Caco-2 (cell line): ENCODE data around the gene AMHR2. TPM values are rescaled to one million over a fixed set of nuclear protein-coding genes. Genes with fewer than 3 reads are reported as not detected.
A peak's percentile ranks its signal among the peaks of the same experiment; 100 is the strongest.

Experiments
- BruUV-seq: library from RNA; stranded (reverse); fragments of 400-500 nt; replicated peaks from 2 replicates; lab custom pipeline; 2021; lab: Mats Ljungman, UMichigan
- CTCF ChIA-PET: fragments of 300-600 bp; sonication (Branson Sonifier 250); formaldehyde crosslinking; loops from one replicate; lab custom pipeline; 2022; ENCODE audit warnings: antibody characterized with exemption; lab: Charles Lee
- POLR2A ChIA-PET: fragments of 300-600 bp; sonication (Branson Sonifier 250); formaldehyde crosslinking; loops from one replicate; lab custom pipeline; 2022; ENCODE audit warnings: antibody characterized with exemption; lab: Charles Lee
- DNase-seq, 2 experiments: peaks; one replicate each; pipeline versions ENCODE4 v3.0.0 to v3.0.0-alpha.2; 2020 to 2022
- H3K27me3 ChIP-seq: replicated peaks from 2 replicates; pipeline ENCODE4 v1.6.0; 2011; ENCODE audit warnings: low read length; ENCODE audit not compliant: control insufficient read depth, insufficient read depth
- H3K36me3 ChIP-seq: 2 replicates; pipeline ENCODE4 v1.5.1; 2011; ENCODE audit warnings: low read length; ENCODE audit not compliant: control insufficient read depth, insufficient read depth
- H3K4me1 ChIP-seq: fragments of 250-450 bp; sonication (Bioruptor Pico); 2 replicates; pipeline ENCODE4 v1.5.1; 2020; ENCODE audit warnings: mild to moderate bottlenecking
- H3K4me3 ChIP-seq: 2 replicates; pipeline ENCODE4 v1.5.1; 2011; ENCODE audit warnings: low read depth, mild to moderate bottlenecking, control low read depth, low read length
- H3K9me3 ChIP-seq: fragments of 250-450 bp; sonication (Bioruptor Pico); 2 replicates; pipeline ENCODE4 v1.5.1; 2020; ENCODE audit warnings: mild to moderate bottlenecking, moderate library complexity
- H3K27ac Mint-ChIP-seq: one replicate; pipeline ENCODE4 v1.8.0; 2022; ENCODE audit warnings: mixed read lengths; ENCODE audit not compliant: unreplicated experiment
- H3K27me3 Mint-ChIP-seq: one replicate; pipeline ENCODE4 v1.8.0; 2022; ENCODE audit warnings: mixed read lengths; ENCODE audit not compliant: insufficient read depth, unreplicated experiment
- H3K36me3 Mint-ChIP-seq: one replicate; pipeline ENCODE4 v1.8.0; 2022; ENCODE audit warnings: mild to moderate bottlenecking, mixed read lengths; ENCODE audit not compliant: insufficient read depth, unreplicated experiment
- H3K4me1 Mint-ChIP-seq: one replicate; pipeline ENCODE4 v1.8.0; 2022; ENCODE audit warnings: low read depth, mixed read lengths; ENCODE audit not compliant: unreplicated experiment
- H3K4me3 Mint-ChIP-seq: one replicate; pipeline ENCODE4 v1.8.0; 2022; ENCODE audit warnings: mild to moderate bottlenecking, moderate library complexity, mixed read lengths; ENCODE audit not compliant: unreplicated experiment
- H3K9me3 Mint-ChIP-seq: one replicate; pipeline ENCODE4 v1.8.0; 2022; ENCODE audit warnings: mixed read lengths; ENCODE audit not compliant: unreplicated experiment
- intact Hi-C: fragments of 100-400 bp; cut with micrococcal nuclease; formaldehyde crosslinking; loops from one replicate; pipeline ENCODE4 v1.10.0; 2022; ENCODE audit not compliant: unreplicated experiment
- total RNA-seq: library from RNA; stranded (reverse); gene quantifications from 2 replicates; pipeline ENCODE4 v1.2.3, GENCODE V29; 2022
- TF ChIP-seq, protein P1 (sequence below), 2 experiments: fragments of 200-600 bp in 1 of 2; IDR thresholded peaks; 1 replicate in 1 of 2; 2 replicates in 1 of 2; pipeline versions ENCODE4 v1.5.1 to v1.8.0; 2011 to 2022; ENCODE audit warnings: antibody characterized with exemption in 1 of 2, control low read depth in 1 of 2, inconsistent platforms in 1 of 2, low read depth in 1 of 2, low read length in 1 of 2, mild to moderate bottlenecking in 1 of 2, moderate library complexity in 1 of 2; ENCODE audit not compliant: insufficient read depth in 1 of 2, severe bottlenecking in 1 of 2, unreplicated experiment in 1 of 2

AMHR2 gene
- total RNA-seq, 1 experiment from 2014 or later, result 0.48 TPM

DNA sequence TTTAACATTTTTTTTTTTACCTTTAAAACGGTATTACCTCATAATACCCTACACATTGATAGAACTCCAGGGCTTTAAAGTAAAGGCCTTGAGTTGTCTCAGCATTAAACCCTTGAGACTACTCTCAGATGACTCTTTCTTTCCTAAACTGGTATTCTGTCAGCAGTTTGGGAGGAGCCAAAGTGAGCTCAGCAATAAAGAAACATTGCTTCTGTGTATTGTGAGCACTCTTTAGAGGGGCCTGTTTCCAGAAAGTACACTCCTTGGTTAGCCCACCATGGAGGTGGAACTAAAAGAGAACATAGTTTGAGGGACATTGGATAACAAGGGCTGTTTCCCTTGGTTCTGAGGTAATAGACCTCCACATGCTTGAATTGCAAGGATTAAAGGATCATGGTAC lies 55.2 kb downstream of the AMHR2 start:
- DNase-seq, result no peak
- H3K27me3 Mint-ChIP-seq, result no peaks in the 10 kb centered on the region
- H3K36me3 Mint-ChIP-seq, result peaks cover 98% of the 10 kb centered on the region
- H3K4me1 ChIP-seq, result no peaks in the 10 kb centered on the region
- H3K27ac Mint-ChIP-seq, result no peak overlapping the region
- TF ChIP-seq, protein P1, sequence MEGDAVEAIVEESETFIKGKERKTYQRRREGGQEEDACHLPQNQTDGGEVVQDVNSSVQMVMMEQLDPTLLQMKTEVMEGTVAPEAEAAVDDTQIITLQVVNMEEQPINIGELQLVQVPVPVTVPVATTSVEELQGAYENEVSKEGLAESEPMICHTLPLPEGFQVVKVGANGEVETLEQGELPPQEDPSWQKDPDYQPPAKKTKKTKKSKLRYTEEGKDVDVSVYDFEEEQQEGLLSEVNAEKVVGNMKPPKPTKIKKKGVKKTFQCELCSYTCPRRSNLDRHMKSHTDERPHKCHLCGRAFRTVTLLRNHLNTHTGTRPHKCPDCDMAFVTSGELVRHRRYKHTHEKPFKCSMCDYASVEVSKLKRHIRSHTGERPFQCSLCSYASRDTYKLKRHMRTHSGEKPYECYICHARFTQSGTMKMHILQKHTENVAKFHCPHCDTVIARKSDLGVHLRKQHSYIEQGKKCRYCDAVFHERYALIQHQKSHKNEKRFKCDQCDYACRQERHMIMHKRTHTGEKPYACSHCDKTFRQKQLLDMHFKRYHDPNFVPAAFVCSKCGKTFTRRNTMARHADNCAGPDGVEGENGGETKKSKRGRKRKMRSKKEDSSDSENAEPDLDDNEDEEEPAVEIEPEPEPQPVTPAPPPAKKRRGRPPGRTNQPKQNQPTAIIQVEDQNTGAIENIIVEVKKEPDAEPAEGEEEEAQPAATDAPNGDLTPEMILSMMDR (IDR thresholded peaks at IDR 0.05; ENCODE audit: insufficient read depth in 1 of 2, low read depth in 1 of 2, low read length in 1 of 2, severe bottlenecking in 1 of 2, unreplicated experiment in 1 of 2), result no peak
- peaks cover 10% of the 10 kb centered on the region for H3K36me3 ChIP-seq
- no peak overlapping the region for H3K4me3 Mint-ChIP-seq
- H3K27me3 ChIP-seq, result no peaks in the 10 kb centered on the region
- POLR2A ChIA-PET, result no interaction called here
- H3K4me3 ChIP-seq, result no peak overlapping the region
- no peaks in the 10 kb centered on the region for H3K9me3 ChIP-seq
- H3K4me1 Mint-ChIP-seq, result peaks cover 7% of the 10 kb centered on the region
- CTCF ChIA-PET, result no interaction called here
- H3K9me3 Mint-ChIP-seq, result no peaks in the 10 kb centered on the region
- intact Hi-C loops, result no loop called here
- BruUV-seq, result no TSS peak

DNA sequence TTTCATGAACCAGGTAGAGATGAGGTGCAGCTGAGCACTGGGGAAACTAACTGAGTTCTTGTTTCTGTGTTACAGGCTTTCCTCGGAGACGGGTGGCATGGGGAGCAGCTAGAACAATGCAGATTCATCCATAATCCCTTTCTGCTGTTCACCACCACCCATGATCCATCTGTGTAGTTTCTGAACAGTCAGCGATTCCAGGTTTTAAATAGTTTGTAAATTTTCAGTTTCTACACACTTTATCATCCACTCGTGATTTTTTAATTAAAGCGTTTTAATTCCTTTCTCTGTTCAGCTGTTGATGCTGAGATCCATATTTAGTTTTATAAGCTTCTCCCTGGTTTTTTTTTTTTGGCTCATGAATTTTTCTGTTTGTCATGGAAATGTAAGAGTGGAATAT lies 55.7 kb downstream of the AMHR2 start:
- H3K4me1 ChIP-seq, result no peaks in the 10 kb centered on the region
- Mint-ChIP-seq H3K27ac (no peak overlapping the region), H3K36me3 (peaks cover 98% of the 10 kb centered on the region), H3K4me1 (peaks cover 7% of the 10 kb centered on the region), H3K9me3 (no peaks in the 10 kb centered on the region), H3K4me3 (no peak overlapping the region), H3K27me3 (no peaks in the 10 kb centered on the region)
- H3K4me3 ChIP-seq, result no peak overlapping the region
- H3K27me3 ChIP-seq, result no peaks in the 10 kb centered on the region
- TF ChIP-seq, protein P1 (IDR thresholded peaks at IDR 0.05; ENCODE audit: insufficient read depth in 1 of 2, low read depth in 1 of 2, low read length in 1 of 2, severe bottlenecking in 1 of 2, unreplicated experiment in 1 of 2), result no peak
- BruUV-seq, result no TSS peak
- no peak for DNase-seq
- ChIA-PET CTCF (no interaction called here), POLR2A (interaction anchor here (0.6 kb wide), 1 partner anchor 146 kb away, joined by 3 read pairs; no protein-coding TSS in a partner anchor)
- H3K9me3 ChIP-seq, result no peaks in the 10 kb centered on the region
- intact Hi-C loops, result no loop called here
- peaks cover 10% of the 10 kb centered on the region for H3K36me3 ChIP-seq

DNA sequence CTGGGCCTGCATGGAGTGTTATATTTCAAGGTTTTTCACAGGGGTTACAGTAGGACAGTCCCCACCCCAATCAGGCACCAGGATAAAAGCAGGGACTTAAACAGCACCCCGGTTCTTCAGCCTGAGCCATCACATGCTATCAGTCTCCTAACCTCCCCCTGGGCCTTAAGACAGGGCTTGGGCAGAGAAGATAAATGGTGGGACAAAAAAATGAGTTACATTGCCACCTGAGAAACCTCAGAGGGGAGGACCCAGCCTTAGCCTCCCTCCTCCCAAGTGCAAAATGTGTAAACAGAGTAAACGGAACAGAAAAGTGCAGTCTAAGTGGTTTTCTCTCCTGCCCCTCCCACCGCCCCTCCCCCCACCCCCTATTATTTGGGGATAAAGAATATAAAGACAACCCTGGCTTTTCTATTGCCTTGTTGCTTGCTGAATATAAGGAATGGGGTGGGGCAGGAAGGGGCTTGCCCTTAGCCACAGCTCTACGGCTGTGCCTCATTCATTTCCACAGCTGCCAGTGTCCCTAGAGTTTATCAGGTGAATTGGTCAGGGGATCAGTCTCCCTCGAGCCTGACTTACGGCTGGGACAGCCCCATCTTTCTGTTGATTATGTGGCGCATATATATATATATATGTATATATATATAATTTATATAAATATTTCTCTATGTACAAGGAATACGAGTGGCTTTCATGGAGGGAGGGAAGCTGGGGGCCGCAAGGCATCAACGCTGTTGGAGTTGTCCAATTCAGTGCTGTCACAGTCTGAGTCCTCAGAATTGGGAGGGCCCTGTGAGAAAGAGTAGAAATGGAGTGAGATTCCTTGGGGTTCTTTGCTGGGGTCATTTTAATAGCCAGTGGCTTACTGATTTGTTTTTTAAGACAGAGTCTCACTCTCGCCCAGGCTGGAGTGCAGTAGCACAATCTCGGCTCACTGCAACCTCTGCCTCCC lies 57.1 kb downstream of the AMHR2 start:
- H3K4me1 ChIP-seq, result no peaks in the 10 kb centered on the region
- no peaks in the 10 kb centered on the region for H3K4me1 Mint-ChIP-seq
- CTCF ChIA-PET, result interaction anchor here (1.3 to 1.8 kb wide), 3 partner anchors 12 to 160 kb away, joined by 7 read pairs; partner anchors contain the start of gene AAAS
- H3K27me3 ChIP-seq, result no peaks in the 10 kb centered on the region
- BruUV-seq, result no TSS peak
- POLR2A ChIA-PET, result interaction anchor here (1.3 kb wide), 1 partner anchor 20 kb away, joined by 6 read pairs; the partner anchor contains the start of gene TARBP2
- intact Hi-C loops, result no loop called here
- H3K9me3 Mint-ChIP-seq, result no peaks in the 10 kb centered on the region
- H3K36me3 Mint-ChIP-seq, result peaks cover 98% of the 10 kb centered on the region
- H3K27ac Mint-ChIP-seq, result no peak overlapping the region
- TF ChIP-seq, protein P1 (IDR thresholded peaks at IDR 0.05; ENCODE audit: insufficient read depth in 1 of 2, low read depth in 1 of 2, low read length in 1 of 2, severe bottlenecking in 1 of 2, unreplicated experiment in 1 of 2), result no peak
- H3K27me3 Mint-ChIP-seq, result no peaks in the 10 kb centered on the region
- DNase-seq, result peak in 1 of 2 experiments; percentile 9
- H3K36me3 ChIP-seq, result peaks cover 8% of the 10 kb centered on the region
- H3K9me3 ChIP-seq, result no peaks in the 10 kb centered on the region
- H3K4me3 ChIP-seq, result no peak overlapping the region
- H3K4me3 Mint-ChIP-seq, result no peak overlapping the region

Other genes starting within 250 kb of the AMHR2 start
- 35.8 and 43.0 TPM in 2 replicates for gene ZNF740, start 243.1 kb upstream of the AMHR2 start, total RNA-seq
- 20.1 and 23.0 TPM in 2 replicates for gene CSAD, start 242.9 kb upstream of the AMHR2 start, total RNA-seq
- gene ITGB7, start 216.6 kb upstream of the AMHR2 start, total RNA-seq, result 1.1 TPM in 2 replicates
- 11.8 and 12.9 TPM in 2 replicates for gene RARG, start 191.6 kb upstream of the AMHR2 start, total RNA-seq
- 32.3 and 34.9 TPM in 2 replicates for gene ESPL1, start 155.6 kb upstream of the AMHR2 start, total RNA-seq
- 251 and 264 TPM in 2 replicates for gene PFDN5, start 128.3 kb upstream of the AMHR2 start, total RNA-seq
- gene MYG1, start 124.2 kb upstream of the AMHR2 start, total RNA-seq, result 56.3 and 59.8 TPM in 2 replicates
- gene AAAS, start 102.2 kb upstream of the AMHR2 start, total RNA-seq, result 63.8 and 67.2 TPM in 2 replicates
- not detected in 2 replicates for gene SP7, start 87.5 kb upstream of the AMHR2 start, total RNA-seq
- 78.1 and 83.3 TPM in 2 replicates for gene SP1, start 43.7 kb upstream of the AMHR2 start, total RNA-seq
- 395 and 400 TPM in 2 replicates for gene PRR13, start 17.9 kb downstream of the AMHR2 start, total RNA-seq
- gene PCBP2, start 28.2 kb downstream of the AMHR2 start, total RNA-seq, result 1,036 and 1,143 TPM in 2 replicates
- gene MAP3K12, start 75.6 kb downstream of the AMHR2 start, total RNA-seq, result 2.4 and 3.9 TPM in 2 replicates
- gene TARBP2, start 77.4 kb downstream of the AMHR2 start, total RNA-seq, result 43.9 and 50.7 TPM in 2 replicates
- 2.4 TPM in 1 of 2 replicates, not detected in the other for gene NPFF, start 83.6 kb downstream of the AMHR2 start, total RNA-seq
- 26.9 and 28.7 TPM in 2 replicates for gene ATF7, start 202.5 kb downstream of the AMHR2 start, total RNA-seq